GM23338 (cell line): ENCODE measurements around the gene EPHA4. TPM values are rescaled to one million over a fixed set of nuclear protein-coding genes. Genes with fewer than 3 reads are reported as not detected.
A peak's percentile ranks its signal among the peaks of the same experiment; 100 is the strongest.
"Not testable (repeated sequence)": the region's sequence is repeated elsewhere in the genome, so short reads cannot be mapped to it uniquely, and the experiment has no call there.

Source experiments
- ATAC-seq: fragments of 200-7000 bp; cut with Tn5 transposase; 3 replicates; pipeline ENCODE4 v1.9.1; 2020
- DNase-seq: peaks from one replicate; pipeline ENCODE4 v3.0.0-alpha.2; 2015; ENCODE audit warnings: low spot score
- H2AFZ ChIP-seq: fragments of 200-600 bp; sonication (generic); 2 replicates; pipeline ENCODE4 v1.8.0; 2016; ENCODE audit warnings: antibody characterized with exemption, mild to moderate bottlenecking, moderate library complexity
- H3F3A ChIP-seq: fragments of 200-600 bp; sonication (generic); replicated peaks from 2 replicates; pipeline ENCODE4 v1.8.0; 2017; ENCODE audit warnings: antibody characterized with exemption, mixed run types, low read depth
- H3K27ac ChIP-seq: fragments of 200-600 bp; sonication (generic); 2 replicates; pipeline ENCODE4 v1.6.1; 2016; ENCODE audit warnings: low read depth
- H3K27me3 ChIP-seq: fragments of 200-600 bp; sonication (generic); 2 replicates; pipeline ENCODE4 v1.8.0; 2016; ENCODE audit warnings: mild to moderate bottlenecking, mixed run types, moderate library complexity; ENCODE audit not compliant: insufficient read depth
- H3K36me3 ChIP-seq: fragments of 200-600 bp; sonication (generic); 2 replicates; pipeline ENCODE4 v1.8.0; 2016; ENCODE audit warnings: mild to moderate bottlenecking; ENCODE audit not compliant: insufficient read depth
- H3K4me1 ChIP-seq: fragments of 200-600 bp; sonication (generic); 2 replicates; pipeline ENCODE4 v1.8.0; 2016; ENCODE audit warnings: mild to moderate bottlenecking, moderate library complexity; ENCODE audit not compliant: insufficient read depth
- H3K4me2 ChIP-seq: fragments of 200-600 bp; sonication (generic); 2 replicates; pipeline ENCODE4 v1.7.1; 2017; ENCODE audit warnings: mixed run types
- H3K4me3 ChIP-seq: fragments of 200-600 bp; sonication (generic); 2 replicates; pipeline ENCODE4 v1.6.1; 2016; ENCODE audit warnings: mixed run types
- H3K79me2 ChIP-seq: fragments of 200-600 bp; sonication (generic); replicated peaks from 2 replicates; pipeline ENCODE4 v1.8.0; 2017; ENCODE audit warnings: mild to moderate bottlenecking; ENCODE audit not compliant: insufficient read depth
- H3K9me2 ChIP-seq: fragments of 200-600 bp; sonication (generic); 2 replicates; pipeline ENCODE4 v1.8.0; 2017; ENCODE audit not compliant: insufficient read depth
- H4K20me1 ChIP-seq: fragments of 200-600 bp; sonication (generic); replicated peaks from 2 replicates; pipeline ENCODE4 v1.8.0; 2017; ENCODE audit warnings: mild to moderate bottlenecking; ENCODE audit not compliant: insufficient read depth
- H3K27ac Mint-ChIP-seq: 2 replicates; pipeline ENCODE4 v1.8.0; 2020; ENCODE audit warnings: inconsistent platforms, mild to moderate bottlenecking, moderate library complexity, mixed read lengths
- H3K27me3 Mint-ChIP-seq: 3 replicates; pipeline ENCODE4 v1.8.0; 2022; ENCODE audit warnings: low read depth, mild to moderate bottlenecking, moderate library complexity, mixed read lengths, inconsistent platforms; ENCODE audit not compliant: insufficient read depth, poor library complexity
- H3K36me3 Mint-ChIP-seq: 3 replicates; pipeline ENCODE4 v1.8.0; 2021; ENCODE audit warnings: low read depth, mild to moderate bottlenecking, inconsistent platforms, moderate library complexity, mixed read lengths
- H3K4me1 Mint-ChIP-seq: 3 replicates; pipeline ENCODE4 v1.8.0; 2020; ENCODE audit warnings: mild to moderate bottlenecking, inconsistent platforms, mixed read lengths
- H3K4me3 Mint-ChIP-seq: 3 replicates; pipeline ENCODE4 v1.8.0; 2021; ENCODE audit warnings: moderate library complexity, mild to moderate bottlenecking, inconsistent platforms, mixed read lengths
- H3K9me3 Mint-ChIP-seq: 3 replicates; pipeline ENCODE4 v1.8.0; 2020; ENCODE audit warnings: moderate library complexity, mild to moderate bottlenecking, inconsistent platforms, mixed read lengths
- CREB1 ChIP-seq: fragments of 250-450 bp; sonication (Bioruptor Pico); IDR thresholded peaks from 2 replicates; pipeline ENCODE4 v1.5.0; 2020; ENCODE audit warnings: low read depth, mild to moderate bottlenecking, moderate library complexity
- CTCF ChIP-seq, 2 experiments: fragments of 200-600 bp in 1 of 2; sonication (generic) in 1 of 2; conservative IDR thresholded peaks; 2 replicates each; pipeline versions ENCODE4 v1.5.1 to v1.6.1; 2016 to 2017; ENCODE audit warnings: antibody characterized with exemption in 2 of 2, low read depth in 2 of 2, mild to moderate bottlenecking in 2 of 2, moderate library complexity in 1 of 2
- ETS1 ChIP-seq: IDR thresholded peaks from 2 replicates; pipeline ENCODE4 v1.6.1; 2016; ENCODE audit warnings: antibody characterized with exemption
- EZH2 ChIP-seq: fragments of 200-600 bp; sonication (generic); IDR thresholded peaks from one replicate; pipeline ENCODE4 v1.8.0; 2017; ENCODE audit warnings: antibody characterized with exemption, mild to moderate bottlenecking, low read depth; ENCODE audit not compliant: unreplicated experiment
- EZH2phosphoT487 ChIP-seq: fragments of 200-600 bp; sonication (generic); IDR thresholded peaks from one replicate; pipeline ENCODE4 v1.8.1; 2018; ENCODE audit warnings: antibody characterized with exemption; ENCODE audit not compliant: unreplicated experiment
- JUNB ChIP-seq: IDR thresholded peaks from one replicate; pipeline ENCODE4 v1.6.1; 2016; ENCODE audit warnings: antibody characterized with exemption; ENCODE audit not compliant: unreplicated experiment
- NANOG ChIP-seq: IDR thresholded peaks from 2 replicates; pipeline ENCODE4 v1.6.1; 2016; ENCODE audit warnings: antibody characterized with exemption, borderline replicate concordance
- POLR2AphosphoS5 ChIP-seq: IDR thresholded peaks from 2 replicates; pipeline ENCODE4 v1.6.1; 2016; ENCODE audit warnings: antibody characterized with exemption, low read depth
- REST ChIP-seq: IDR thresholded peaks from one replicate; pipeline ENCODE4 v1.6.1; 2018; ENCODE audit warnings: antibody characterized with exemption; ENCODE audit not compliant: unreplicated experiment
- STAT1 ChIP-seq: IDR thresholded peaks from one replicate; pipeline ENCODE4 v1.6.1; 2016; ENCODE audit warnings: antibody characterized with exemption; ENCODE audit not compliant: unreplicated experiment
- ZNF114 ChIP-seq: fragments of 250-450 bp; sonication (Bioruptor Pico); IDR thresholded peaks from 2 replicates; pipeline ENCODE4 v1.5.0; 2020; ENCODE audit warnings: mild to moderate bottlenecking, moderate library complexity
- ZNF331 ChIP-seq: fragments of 250-450 bp; sonication (Bioruptor Pico); IDR thresholded peaks from 2 replicates; pipeline ENCODE4 v1.5.0; 2020; ENCODE audit warnings: low read depth, mild to moderate bottlenecking, moderate library complexity
- polyA plus RNA-seq: library from polyadenylated mRNA; unstranded; fragments of >200 nt; fragmentation: Nextera tagmentation; extraction: Ambion mirVana; gene quantifications from 2 replicates; pipeline ENCODE4 v1.2.1, GENCODE V29; 2016
- total RNA-seq: library from RNA; depleted of rRNA; stranded (reverse); fragments of >200 nt; shearing (Covaris generic); gene quantifications from 2 replicates; pipeline ENCODE4 v1.2.3, GENCODE V29; 2014

Gene EPHA4
- total and polyA plus RNA-seq, 2 experiments from 2014 or later, result 4.1 to 6.2 TPM

- no peaks in the 10 kb centered on the region for H3K27me3 Mint-ChIP-seq
- no peak overlapping the region for H3K27ac Mint-ChIP-seq
- Histone ChIP-seq H3K27me3 (no peaks in the 10 kb centered on the region), H3K27ac (no peak overlapping the region), H4K20me1 (no peaks in the 10 kb centered on the region; the same call in 1 of the 2 replicates), H3K4me1 (peaks cover 18% of the 10 kb centered on the region), H2AFZ (no peak overlapping the region), H3K4me2 (peak overlapping the region; percentile 63), H3K36me3 (no peaks in the 10 kb centered on the region), H3F3A (no peaks in the 10 kb centered on the region), H3K79me2 (no peaks in the 10 kb centered on the region), H3K9me2 (no peaks in the 10 kb centered on the region), H3K4me3 (no peak overlapping the region)
- no peaks in the 10 kb centered on the region for H3K9me3 Mint-ChIP-seq
- no peak for ATAC-seq
- TF ChIP-seq EZH2 (no peak), ZNF114 (CRISPR knock-in tag) (no peak), ZNF331 (CRISPR knock-in tag) (no peak), CREB1 (CRISPR knock-in tag) (no peak), POLR2AphosphoS5 (no peak)
- H3K4me1 Mint-ChIP-seq, result peaks cover 23% of the 10 kb centered on the region
- no peak for DNase-seq
- H3K4me3 Mint-ChIP-seq, result no peak overlapping the region
- no peaks in the 10 kb centered on the region for H3K36me3 Mint-ChIP-seq
Observed at GRCh38 chr2:221513232-221513631, 58.9 kb downstream of the EPHA4 start.

GRCh38 chr2:221511325-221511724, 60.8 kb downstream of the EPHA4 start:
- not testable (repeated sequence) for H3F3A ChIP-seq, H3K36me3 ChIP-seq, H3K4me3 Mint-ChIP-seq, H3K4me2 ChIP-seq, DNase-seq, H3K9me3 Mint-ChIP-seq, H3K27ac ChIP-seq, H3K9me2 ChIP-seq, H3K27me3 ChIP-seq, H2AFZ ChIP-seq, H3K27me3 Mint-ChIP-seq, H3K27ac Mint-ChIP-seq, ATAC-seq, H3K4me3 ChIP-seq, H3K36me3 Mint-ChIP-seq, H3K79me2 ChIP-seq, H4K20me1 ChIP-seq
- peaks cover 18% of the 10 kb centered on the region for H3K4me1 ChIP-seq
- H3K4me1 Mint-ChIP-seq, result peaks cover 23% of the 10 kb centered on the region

GRCh38 chr2:221506469-221506868, 65.6 kb downstream of the EPHA4 start:
- H3K27me3 ChIP-seq, result no peaks in the 10 kb centered on the region
- H4K20me1 ChIP-seq, result peaks cover 2% of the 10 kb centered on the region; the same call in 1 of the 2 replicates
- H2AFZ ChIP-seq, result no peak overlapping the region
- no peaks in the 10 kb centered on the region for H3K36me3 Mint-ChIP-seq
- H3K4me1 ChIP-seq, result 0 out of 2 replicates have a peak, but pooled peaks cover 7% of the 10 kb centered on the region
- no peak overlapping the region for H3K27ac Mint-ChIP-seq
- H3K9me3 Mint-ChIP-seq, result no peaks in the 10 kb centered on the region
- no peak overlapping the region for H3K4me3 ChIP-seq
- no peak overlapping the region for H3K4me3 Mint-ChIP-seq
- no peak for DNase-seq
- no peak overlapping the region for H3K27ac ChIP-seq
- no peaks in the 10 kb centered on the region for H3K9me2 ChIP-seq
- no peaks in the 10 kb centered on the region for H3K79me2 ChIP-seq
- no peaks in the 10 kb centered on the region for H3K36me3 ChIP-seq
- no peaks in the 10 kb centered on the region for H3F3A ChIP-seq
- ATAC-seq, result no peak
- peaks cover 4% of the 10 kb centered on the region for H3K4me1 Mint-ChIP-seq
- H3K4me2 ChIP-seq, result no peak overlapping the region
- H3K27me3 Mint-ChIP-seq, result no peaks in the 10 kb centered on the region
- no peak for TF ChIP-seq CREB1 (CRISPR knock-in tag)
- TF ChIP-seq ETS1, result no peak
- no peak for TF ChIP-seq NANOG
- no peak for TF ChIP-seq JUNB
- no peak for TF ChIP-seq ZNF331 (CRISPR knock-in tag)
- no peak for TF ChIP-seq ZNF114 (CRISPR knock-in tag)
- TF ChIP-seq CTCF (conservative IDR thresholded peaks at IDR 0.05; ENCODE audit: low read depth in 2 of 2), result no peak
- no peak for TF ChIP-seq STAT1
- no peak for TF ChIP-seq EZH2
- no peak for TF ChIP-seq EZH2phosphoT487
- TF ChIP-seq POLR2AphosphoS5, result no peak
- TF ChIP-seq REST, result no peak
